Keratinocyte (primary cell): ENCODE results near the gene LPO. TPM values are rescaled to one million over a fixed set of nuclear protein-coding genes. Genes with fewer than 3 reads are reported as not detected.

Source experiments
- DNase-seq: peaks from one replicate; pipeline ENCODE4 v3.0.0-alpha.2; 2011; ENCODE audit warnings: low read depth, missing footprints, low spot score
- FAIRE-seq: peaks from 2 replicates; lab custom pipeline; 2011; peaks lifted over from hg19 to GRCh38; lab: Jason Lieb, UNC
- H2AFZ ChIP-seq: 2 replicates; pipeline ENCODE4 v1.6.0; 2012; ENCODE audit warnings: low read length, control low read depth, inconsistent platforms; ENCODE audit not compliant: control insufficient read depth
- H3K27ac ChIP-seq: 2 replicates; pipeline ENCODE4 v1.5.1; 2011; ENCODE audit warnings: low read length; ENCODE audit not compliant: control insufficient read depth, insufficient read depth
- H3K27me3 ChIP-seq: 3 replicates; pipeline ENCODE4 v1.6.0; 2011; ENCODE audit warnings: low read length; ENCODE audit not compliant: control insufficient read depth, insufficient read depth; ENCODE audit errors: extremely low read depth
- H3K36me3 ChIP-seq, 2 experiments: 2 replicates in 1 of 2; 3 replicates in 1 of 2; pipeline ENCODE4 v1.5.1; 2011; ENCODE audit warnings: low read length in 2 of 2, mild to moderate bottlenecking in 1 of 2; ENCODE audit not compliant: control insufficient read depth in 2 of 2, insufficient read depth in 2 of 2; ENCODE audit errors: extremely low read depth in 1 of 2
- H3K4me1 ChIP-seq: 3 replicates; pipeline ENCODE4 v1.5.1; 2011; ENCODE audit warnings: low read length; ENCODE audit not compliant: control insufficient read depth, insufficient read depth; ENCODE audit errors: extremely low read depth
- H3K4me2 ChIP-seq: 3 replicates; pipeline ENCODE4 v1.6.0; 2011; ENCODE audit warnings: low read depth, low read length; ENCODE audit not compliant: control insufficient read depth, insufficient read depth; ENCODE audit errors: extremely low read depth
- H3K4me3 ChIP-seq, 3 experiments: fragments of 200-600 bp in 1 of 3; sonication (generic) in 1 of 3; 2 replicates in 2 of 3; 3 replicates in 1 of 3; pipeline ENCODE4 v1.5.1; 2011 to 2016; ENCODE audit warnings: low read length in 3 of 3, mild to moderate bottlenecking in 3 of 3, control low read depth in 2 of 3, inconsistent platforms in 1 of 3, low read depth in 1 of 3, mixed read lengths in 1 of 3, mixed run types in 1 of 3, moderate library complexity in 1 of 3; ENCODE audit not compliant: control insufficient read depth in 2 of 3, insufficient read depth in 2 of 3; ENCODE audit errors: extremely low read depth in 1 of 3
- H3K79me2 ChIP-seq: 2 replicates; pipeline ENCODE4 v1.6.0; 2012; ENCODE audit warnings: low read length; ENCODE audit not compliant: control insufficient read depth, insufficient read depth
- H3K9ac ChIP-seq: 3 replicates; pipeline ENCODE4 v1.6.0; 2011; ENCODE audit warnings: low read length; ENCODE audit not compliant: control insufficient read depth, insufficient read depth; ENCODE audit errors: extremely low read depth
- H3K9me1 ChIP-seq: 3 replicates; pipeline ENCODE4 v1.6.0; 2011; ENCODE audit warnings: low read length; ENCODE audit not compliant: control insufficient read depth, insufficient read depth; ENCODE audit errors: extremely low read depth
- H3K9me3 ChIP-seq: 2 replicates; pipeline ENCODE4 v1.5.1; 2012; ENCODE audit warnings: low read depth, low read length; ENCODE audit not compliant: control insufficient read depth
- H4K20me1 ChIP-seq: 3 replicates; pipeline ENCODE4 v1.6.0; 2011; ENCODE audit warnings: low read length; ENCODE audit not compliant: control insufficient read depth, insufficient read depth; ENCODE audit errors: extremely low read depth
- EZH2 ChIP-seq: IDR thresholded peaks from one replicate; pipeline ENCODE4 v1.6.1; 2012; ENCODE audit warnings: inconsistent platforms, mild to moderate bottlenecking, low read length, moderate library complexity
- dilution Hi-C: fragments of 300-500 bp; cut with MboI; formaldehyde crosslinking; loops from one replicate; pipeline ENCODE4 v1.7.0; 2020; ENCODE audit warnings: low sequenced_read_pairs; ENCODE audit not compliant: extremely low pct_ligation_motif_present
- polyA plus RNA-seq, 5 experiments: library from polyadenylated mRNA; depleted of rRNA in 3 of 5; stranded (reverse) in 3 of 5; stranded (forward) in 1 of 5; unstranded in 1 of 5; fragments of >200 nt; gene quantifications; 1 replicate in 1 of 5; 2 replicates in 3 of 5; 3 replicates in 1 of 5; pipeline versions ENCODE4 v1.2.1 to v1.2.3, GENCODE V29; 2011 to 2012; ENCODE audit warnings: missing spikeins in 2 of 5, low read depth in 1 of 5, low replicate concordance in 1 of 5
- TF ChIP-seq, protein P1 (sequence below), 3 experiments: IDR thresholded peaks in 1 of 3; conservative IDR thresholded peaks in 1 of 3; optimal IDR thresholded peaks in 1 of 3; 2 replicates in 2 of 3; 3 replicates in 1 of 3; pipeline versions ENCODE3 to v1.5.1; 2011; ENCODE audit warnings: low read length in 3 of 3, mild to moderate bottlenecking in 3 of 3, moderate library complexity in 2 of 3, control low read depth in 1 of 3, inconsistent platforms in 1 of 3; ENCODE audit not compliant: insufficient read depth in 2 of 3; ENCODE audit errors: extremely low read depth in 1 of 3

LPO gene
- polyA plus RNA-seq, 1 donor (not counting 4 experiments of a cell fraction or from before 2014, with no cell fraction given) = not detected

DNA sequence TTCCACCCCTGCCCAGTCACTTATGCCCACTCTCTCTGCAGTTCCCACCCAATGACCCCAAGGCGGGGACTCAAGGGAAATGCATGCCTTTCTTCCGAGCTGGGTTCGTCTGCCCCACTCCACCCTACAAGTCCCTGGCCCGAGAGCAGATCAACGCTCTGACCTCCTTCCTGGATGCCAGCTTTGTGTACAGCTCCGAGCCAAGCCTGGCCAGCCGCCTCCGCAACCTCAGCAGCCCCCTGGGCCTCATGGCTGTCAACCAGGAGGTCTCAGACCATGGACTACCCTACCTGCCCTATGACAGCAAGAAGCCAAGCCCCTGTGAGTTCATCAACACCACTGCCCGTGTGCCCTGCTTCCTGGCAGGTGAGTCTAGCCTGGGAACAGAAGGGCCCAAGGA is 13.8 kb downstream of the LPO start:
- dilution Hi-C loops = no loop called here
- peaks cover 37% of the 10 kb centered on the region for H3K27me3 ChIP-seq

DNA sequence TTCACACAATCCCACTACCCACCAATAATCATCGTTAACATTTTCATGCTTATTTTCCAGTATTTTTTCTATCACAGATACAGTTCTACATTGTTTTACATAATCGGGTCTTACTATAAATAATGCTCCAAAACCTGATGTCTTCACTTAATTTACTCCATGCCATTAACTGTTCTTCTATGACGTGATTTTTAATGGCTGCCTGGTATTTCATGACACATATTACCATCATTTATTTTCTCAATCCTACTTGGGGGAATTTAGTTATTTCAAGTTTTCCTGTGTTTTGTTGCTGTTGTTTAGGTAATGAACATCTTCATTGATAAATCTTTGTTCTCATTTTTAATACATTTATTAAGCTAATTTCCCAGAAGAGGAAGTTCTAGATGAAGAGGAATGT is 14.7 kb downstream of the LPO start:
- Histone ChIP-seq H3K4me2 (no peak overlapping the region), H3K9me1 (no peaks in the 10 kb centered on the region), H3K79me2 (no peaks in the 10 kb centered on the region), H3K36me3 (no peaks in the 10 kb centered on the region), H3K9ac (no peak overlapping the region), H3K27ac (no peak overlapping the region), H3K4me3 (no peak overlapping the region), H4K20me1 (no peaks in the 10 kb centered on the region), H3K9me3 (no peaks in the 10 kb centered on the region), H3K4me1 (peaks cover 5% of the 10 kb centered on the region), H2AFZ (no peak overlapping the region), H3K27me3 (peaks cover 32% of the 10 kb centered on the region)
- no peak for FAIRE-seq
- DNase-seq = no peak
- dilution Hi-C loops = no loop called here
- no peak for TF ChIP-seq EZH2
- TF ChIP-seq, protein P1, sequence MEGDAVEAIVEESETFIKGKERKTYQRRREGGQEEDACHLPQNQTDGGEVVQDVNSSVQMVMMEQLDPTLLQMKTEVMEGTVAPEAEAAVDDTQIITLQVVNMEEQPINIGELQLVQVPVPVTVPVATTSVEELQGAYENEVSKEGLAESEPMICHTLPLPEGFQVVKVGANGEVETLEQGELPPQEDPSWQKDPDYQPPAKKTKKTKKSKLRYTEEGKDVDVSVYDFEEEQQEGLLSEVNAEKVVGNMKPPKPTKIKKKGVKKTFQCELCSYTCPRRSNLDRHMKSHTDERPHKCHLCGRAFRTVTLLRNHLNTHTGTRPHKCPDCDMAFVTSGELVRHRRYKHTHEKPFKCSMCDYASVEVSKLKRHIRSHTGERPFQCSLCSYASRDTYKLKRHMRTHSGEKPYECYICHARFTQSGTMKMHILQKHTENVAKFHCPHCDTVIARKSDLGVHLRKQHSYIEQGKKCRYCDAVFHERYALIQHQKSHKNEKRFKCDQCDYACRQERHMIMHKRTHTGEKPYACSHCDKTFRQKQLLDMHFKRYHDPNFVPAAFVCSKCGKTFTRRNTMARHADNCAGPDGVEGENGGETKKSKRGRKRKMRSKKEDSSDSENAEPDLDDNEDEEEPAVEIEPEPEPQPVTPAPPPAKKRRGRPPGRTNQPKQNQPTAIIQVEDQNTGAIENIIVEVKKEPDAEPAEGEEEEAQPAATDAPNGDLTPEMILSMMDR (optimal IDR thresholded peaks at IDR 0.05 in 1 of 3, IDR thresholded peaks at IDR 0.05 in 1 of 3, conservative IDR thresholded peaks at IDR 0.05 in 1 of 3; ENCODE audit: extremely low read depth in 1 of 3, insufficient read depth in 2 of 3, low read length in 3 of 3) = no peak

More for the DNA sequence above, 13.8 kb downstream of the LPO start:
- Histone ChIP-seq H3K9me1 (no peaks in the 10 kb centered on the region), H3K4me1 (peaks cover 5% of the 10 kb centered on the region), H3K9me3 (no peaks in the 10 kb centered on the region), H3K27ac (no peak overlapping the region), H3K4me2 (no peak overlapping the region), H3K4me3 (no peak overlapping the region), H2AFZ (no peak overlapping the region), H4K20me1 (no peaks in the 10 kb centered on the region), H3K9ac (no peak overlapping the region), H3K79me2 (no peaks in the 10 kb centered on the region), H3K36me3 (no peaks in the 10 kb centered on the region)
- TF ChIP-seq EZH2 = no peak
- TF ChIP-seq, protein P1 (optimal IDR thresholded peaks at IDR 0.05 in 1 of 3, IDR thresholded peaks at IDR 0.05 in 1 of 3, conservative IDR thresholded peaks at IDR 0.05 in 1 of 3; ENCODE audit: extremely low read depth in 1 of 3, insufficient read depth in 2 of 3, low read length in 3 of 3) = no peak
- FAIRE-seq = no peak
- no peak for DNase-seq
